Muscle of back (tissue), 11 donors: ENCODE results near the gene DLG2. TPM values are rescaled to one million over a fixed set of nuclear protein-coding genes. Genes with fewer than 3 reads are reported as not detected.
"Not testable (repeated sequence)": the region's sequence is repeated elsewhere in the genome, so short reads cannot be mapped to it uniquely, and the experiment has no call there.

Source experiments
- DNase-seq, 3 donors: peaks; one replicate each; pipeline versions ENCODE4 v3.0.0 to v3.0.0-alpha.2; 2013
- polyA plus RNA-seq, 10 donors: library from polyadenylated mRNA; unstranded; fragments of 120-200 nt; gene quantifications; one replicate each; pipeline ENCODE4 v1.2.1, GENCODE V29; 2013; ENCODE audit not compliant: insufficient read length in 10 of 10

DLG2 gene
- polyA plus RNA-seq, 10 donors, result 7.0 to 15.2 (median 10.4) TPM

DNA sequence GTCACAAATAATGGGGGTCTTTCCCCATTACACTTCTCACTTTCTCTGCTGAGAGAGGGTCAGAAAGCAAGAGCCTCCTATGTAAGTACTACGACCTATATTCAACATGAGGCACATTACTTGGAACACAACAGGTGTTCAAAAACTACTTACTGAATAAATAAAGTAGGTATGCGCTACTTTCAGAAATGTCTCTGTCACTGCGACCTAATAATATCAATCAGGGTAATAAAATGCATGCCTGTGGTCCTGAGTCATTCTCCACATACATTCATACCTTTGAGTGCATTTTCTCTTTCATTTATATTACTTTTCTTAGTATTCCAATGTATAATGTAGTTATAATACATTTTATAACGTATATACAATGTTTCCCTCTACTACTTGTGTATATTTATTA is 838.9 kb downstream of the DLG2 start:
- DNase-seq, result no peak

DNA sequence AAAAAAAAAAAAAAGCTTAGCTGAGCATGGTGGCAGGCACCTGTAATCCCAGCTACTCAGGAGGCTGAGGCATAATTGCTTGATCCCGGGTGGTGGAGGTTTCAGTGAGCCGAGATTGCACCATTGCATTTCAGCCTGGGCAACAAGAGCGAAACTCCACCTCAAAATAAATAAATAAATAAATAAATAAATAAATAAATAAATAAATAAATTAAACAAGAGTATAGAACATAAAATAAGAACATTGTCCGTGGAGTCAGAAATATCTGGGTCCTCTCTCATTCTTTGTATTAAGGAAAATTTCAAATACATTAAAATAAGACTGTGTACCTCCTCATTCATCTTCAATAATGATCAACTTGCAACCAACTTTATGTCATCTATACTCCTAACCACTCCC is 843.0 kb downstream of the DLG2 start:
- not testable (repeated sequence) for DNase-seq

GRCh38 chr11:84780689-84781293 is 846.4 kb downstream of the DLG2 start:
- peak; percentile 11 to 37 (median 29) for DNase-seq

GRCh38 chr11:84775503-84775902 is 851.6 kb downstream of the DLG2 start:
- DNase-seq, result no peak

GRCh38 chr11:84763931-84764330 is 863.2 kb downstream of the DLG2 start:
- no peak for DNase-seq

DNA sequence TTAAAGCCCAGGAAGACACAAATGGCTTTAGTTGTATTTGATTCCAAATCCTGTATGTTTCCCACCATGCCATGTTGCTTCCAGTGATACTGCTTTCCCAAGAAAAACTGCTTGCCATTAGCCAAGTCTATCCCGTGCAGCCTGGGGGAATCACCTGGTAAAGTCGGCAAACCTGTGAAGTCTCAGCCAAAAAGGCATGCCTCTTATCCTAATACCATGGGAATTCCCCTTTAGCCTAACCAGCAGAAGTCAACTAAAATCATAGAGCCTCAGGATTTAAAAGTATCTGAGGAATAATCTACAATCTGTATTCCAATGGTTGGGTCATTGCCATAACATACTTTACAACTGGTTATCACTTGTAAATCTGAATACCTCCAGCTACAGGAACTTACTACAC is 869.4 kb downstream of the DLG2 start:
- no peak for DNase-seq

- no peak for DNase-seq
These were observed 875.8 kb downstream of the DLG2 start for GRCh38 chr11:84751371-84751770.

DNA sequence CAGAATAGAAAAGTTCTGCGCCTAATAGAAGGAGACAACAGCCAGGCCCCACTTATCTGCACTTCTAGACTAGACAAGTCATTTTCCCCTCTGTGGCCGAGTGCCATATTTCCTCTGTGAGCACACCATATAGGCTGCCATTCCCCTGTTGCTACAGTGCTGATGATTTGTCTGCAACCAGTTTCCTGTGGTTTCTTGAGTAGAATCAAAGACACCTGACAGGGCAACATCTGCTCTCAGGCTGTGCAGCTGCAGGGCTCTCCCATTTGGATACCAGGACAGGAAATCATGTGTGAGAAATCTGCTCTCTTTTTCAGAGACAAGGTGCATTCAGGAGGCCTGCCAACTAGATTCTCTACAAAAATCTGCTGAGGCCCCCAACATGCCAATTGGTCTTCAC is 879.3 kb downstream of the DLG2 start:
- DNase-seq, result no peak

DNA sequence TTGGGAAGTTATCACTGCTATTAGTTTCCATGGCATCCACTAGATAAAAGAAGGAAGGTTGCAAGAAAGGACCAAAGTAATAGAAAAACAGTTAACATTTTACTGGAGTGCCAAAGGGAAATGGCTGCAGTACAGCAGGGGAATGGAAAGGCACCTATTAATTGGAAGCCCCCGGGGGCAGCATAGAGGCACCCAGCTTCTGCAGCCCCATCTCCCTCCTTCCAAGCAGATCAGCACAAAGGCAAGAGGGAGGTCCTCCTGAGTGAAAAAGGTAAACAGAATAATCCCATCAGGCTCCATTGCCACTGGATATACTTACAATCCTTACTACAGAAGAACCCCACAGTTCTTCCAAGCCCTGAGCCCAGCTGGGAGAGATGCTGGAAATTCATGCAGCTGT is 887.1 kb downstream of the DLG2 start:
- DNase-seq, result no peak

GRCh38 chr11:84724256-84724655 is 902.9 kb downstream of the DLG2 start:
- DNase-seq, result peak in 2 of 3 donors; percentile 9 to 30

- DNase-seq, result no peak
These were observed 904.5 kb downstream of the DLG2 start for GRCh38 chr11:84722583-84723108.

DNA sequence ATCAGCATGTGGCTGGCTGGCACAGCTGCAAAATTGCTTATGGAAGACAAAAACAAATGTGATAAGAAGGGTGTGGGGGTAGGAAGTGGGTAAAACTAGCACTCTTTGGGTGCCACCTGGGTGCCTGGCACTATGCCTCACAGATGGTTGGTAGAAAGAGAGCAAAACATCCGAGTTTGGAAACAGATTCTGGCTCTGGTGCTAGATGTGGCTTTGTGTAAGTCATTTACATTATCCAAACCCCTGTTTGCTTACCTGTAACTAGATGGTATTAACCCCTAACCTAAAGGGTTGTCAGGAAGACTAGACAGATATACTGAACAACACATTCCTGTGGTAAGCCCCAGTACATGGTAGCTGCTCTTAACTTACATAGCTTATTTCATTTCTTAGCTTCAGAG is 905.6 kb downstream of the DLG2 start:
- DNase-seq, result peak in 1 of 3 donors; percentile 12

- DNase-seq, result peak; percentile 10 to 49 (median 17)
These were observed 906.3 kb downstream of the DLG2 start for GRCh38 chr11:84720706-84721402.

DNA sequence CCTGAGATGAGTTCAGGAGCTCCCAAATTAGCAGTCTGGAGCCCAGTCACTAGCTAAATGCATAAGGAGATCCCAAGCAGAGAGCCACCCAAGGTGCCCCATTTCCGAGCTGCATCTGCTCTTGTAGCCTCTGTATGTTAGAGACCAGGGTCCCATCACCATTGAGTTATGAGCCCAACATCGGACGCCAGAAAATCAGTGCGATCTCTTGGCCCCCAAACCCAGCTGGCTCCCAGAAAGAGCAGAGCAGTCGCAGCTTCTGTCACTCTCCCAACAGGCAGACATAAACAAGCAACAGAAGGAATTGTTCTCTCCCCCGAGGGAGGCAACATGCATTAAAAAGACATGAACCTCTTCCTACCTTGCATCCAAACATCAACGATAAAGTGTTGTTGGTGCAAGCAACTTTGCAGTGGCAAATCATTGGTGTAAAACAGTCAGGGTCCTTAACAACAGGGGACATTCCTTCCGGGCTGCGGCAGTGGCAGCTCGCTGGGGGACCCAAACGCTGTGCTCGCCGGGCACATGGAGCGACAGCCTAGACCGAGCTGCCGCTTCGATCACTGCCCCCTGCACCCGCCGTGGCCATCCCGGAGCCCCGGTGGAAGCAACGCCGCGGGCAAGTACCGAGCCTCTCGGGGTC is 907.1 kb downstream of the DLG2 start:
- DNase-seq, result peak in 1 of 3 donors; percentile 27

DNA sequence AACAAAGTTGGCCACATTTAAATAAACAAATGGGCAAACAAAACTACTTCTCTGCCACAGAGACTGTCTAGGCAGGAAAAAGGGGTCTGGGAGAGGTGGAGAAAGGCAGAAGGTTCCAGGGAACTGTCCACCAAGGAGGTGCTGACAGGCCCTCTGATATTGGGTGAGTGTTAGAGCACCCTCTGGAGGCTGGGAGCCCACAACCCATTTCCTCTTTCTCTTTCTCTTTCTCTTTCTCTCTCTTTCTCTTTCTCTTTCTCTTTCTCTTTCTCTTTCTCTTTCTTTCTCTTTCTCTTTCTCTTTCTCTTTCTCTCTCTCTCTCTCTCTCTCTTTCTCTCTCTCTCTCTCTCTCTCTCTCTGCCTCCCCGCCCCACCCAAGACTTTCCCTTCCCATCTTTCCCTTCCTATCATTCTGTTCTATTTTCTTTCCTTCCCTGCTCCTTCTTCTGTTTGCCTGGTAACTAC is 912.8 kb downstream of the DLG2 start:
- peak; percentile 43 to 50 (median 46) for DNase-seq

- DNase-seq, result no peak
These were observed 935.3 kb downstream of the DLG2 start for GRCh38 chr11:84691830-84692229.

- no peak for DNase-seq
These were observed 939.7 kb downstream of the DLG2 start for GRCh38 chr11:84687433-84687832.

DNA sequence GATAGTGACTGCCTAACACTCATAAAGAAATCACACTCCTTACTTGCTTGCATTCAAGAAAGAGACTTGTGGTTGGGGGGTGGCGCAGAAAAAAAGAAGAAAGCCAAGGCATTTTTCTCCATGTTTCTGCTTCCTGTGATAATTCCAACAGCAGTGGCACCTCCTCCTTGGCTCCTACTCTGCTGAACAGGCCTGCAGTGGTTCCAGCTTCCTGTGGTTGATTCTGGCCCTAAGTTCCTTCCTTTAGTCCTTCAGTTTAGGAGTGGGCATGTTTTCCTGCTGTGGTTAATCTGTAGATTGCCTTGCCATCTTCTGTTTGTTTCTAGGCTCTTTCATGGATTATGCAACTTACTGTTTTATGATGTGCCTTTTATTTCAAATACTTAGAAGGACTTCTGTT is 940.4 kb downstream of the DLG2 start:
- no peak for DNase-seq

DNA sequence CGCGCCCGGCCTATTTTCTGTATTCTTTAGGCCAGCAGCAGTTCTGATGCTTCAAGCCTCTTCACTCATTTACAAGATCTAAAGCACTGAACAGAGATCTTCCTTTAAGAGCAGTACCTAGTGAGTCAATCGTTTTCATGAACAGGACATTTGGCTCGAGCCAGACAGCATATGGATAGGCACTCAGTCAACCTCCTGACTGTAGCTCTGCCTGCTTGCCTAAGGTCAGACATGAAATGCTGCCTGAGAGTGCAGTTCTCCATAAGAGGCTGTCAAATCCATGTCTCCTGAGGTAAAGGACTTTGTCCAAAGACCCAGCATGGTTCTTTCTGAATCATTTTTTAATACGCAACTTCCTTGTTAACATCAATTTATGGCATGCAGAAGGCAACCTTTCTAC is 941.2 kb downstream of the DLG2 start:
- DNase-seq, result no peak

GRCh38 chr11:84685149-84685548 is 942.0 kb downstream of the DLG2 start:
- DNase-seq, result peak in 1 of 3 donors; percentile 1

DNA sequence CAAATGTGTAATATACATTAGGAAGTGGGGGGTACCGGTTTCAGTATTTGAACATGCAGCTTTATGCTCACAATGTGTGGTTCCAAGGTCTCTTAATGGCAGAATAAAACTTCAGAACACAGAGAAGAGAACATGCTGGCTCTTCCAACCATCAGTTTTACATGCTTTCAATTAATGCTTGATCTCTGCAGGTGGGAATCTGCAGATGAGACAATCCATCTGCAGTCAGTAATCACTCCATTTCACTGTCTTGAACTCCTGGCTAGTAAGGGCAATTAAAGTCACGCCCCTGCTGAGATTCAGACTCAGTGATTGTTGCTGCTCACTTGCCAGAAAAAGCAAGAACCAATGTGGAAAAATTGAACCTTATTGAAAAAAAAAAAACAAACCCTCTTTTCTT is 945.7 kb downstream of the DLG2 start:
- DNase-seq, result no peak

GRCh38 chr11:84675396-84676025 is 951.6 kb downstream of the DLG2 start:
- no peak for DNase-seq
